Posterior vena cava (tissue), 2 donors: ENCODE measurements around the gene NUP62. TPM values are rescaled to one million over a fixed set of nuclear protein-coding genes. Genes with fewer than 3 reads are reported as not detected.

ENCODE experiments used
- DNase-seq: peaks from one replicate; pipeline ENCODE4 v3.0.0-alpha.2; 2020; ENCODE audit warnings: low spot score
- intact Hi-C, 2 donors: fragments of 100-400 bp; cut with DNase I; formaldehyde crosslinking; loops; one replicate each; pipeline versions ENCODE4 v1.14.1 to v1.14.2; 2022 to 2023
- total RNA-seq, 2 donors: library from RNA; stranded (reverse); fragmentation: NEBNext Ultra II Directional; extraction: Animal tissue kit (Norgen Biotek cat#: 25700); gene quantifications; one replicate each; pipeline ENCODE4 v1.2.1, GENCODE V29; 2021
- donor health status: DM: yes; HTN: yes; CAD: no.
- donor health status: DM: yes; HTN: yes; CAD: no.

The NUP62 gene
- total RNA-seq, 2 donors from 2014 or later: 21.9 to 27.1 TPM

GRCh38 chr19:49875857-49876421 lies 53.4 kb downstream of the NUP62 start:
- intact Hi-C loops: no loop called here
- peak; percentile 90 for DNase-seq

GRCh38 chr19:49875177-49875576 lies 54.1 kb downstream of the NUP62 start:
- intact Hi-C loops: no loop called here
- DNase-seq: no peak

- no peak for DNase-seq
- intact Hi-C loops: no loop called here
Measured at GRCh38 chr19:49874503-49875157, 54.7 kb downstream of the NUP62 start.

GRCh38 chr19:49873834-49874233 lies 55.5 kb downstream of the NUP62 start:
- intact Hi-C loops: no loop called here
- no peak for DNase-seq

GRCh38 chr19:49873129-49873521 lies 56.2 kb downstream of the NUP62 start:
- DNase-seq: no peak
- intact Hi-C loops: no loop called here

- DNase-seq: no peak
- intact Hi-C loops: no loop called here
Measured at GRCh38 chr19:49872245-49873128, 56.8 kb downstream of the NUP62 start.

- intact Hi-C loops: no loop called here
- DNase-seq: no peak
Measured at GRCh38 chr19:49871349-49871985, 57.8 kb downstream of the NUP62 start.

GRCh38 chr19:49870309-49870901 lies 58.9 kb downstream of the NUP62 start:
- intact Hi-C loops: loop anchor here in 1 of 2 donors (1.0 kb wide), 1 partner anchor 22 kb away; no protein-coding TSS in a partner anchor

GRCh38 chr19:49869484-49870308 lies 59.6 kb downstream of the NUP62 start:
- intact Hi-C loops: loop anchor here in 1 of 2 donors (1.0 kb wide), 1 partner anchor 21 kb away; no protein-coding TSS in a partner anchor
- peak; percentile 98 for DNase-seq

More at GRCh38 chr19:49870309-49870901, 58.9 kb downstream of the NUP62 start:
- no peak for DNase-seq

- intact Hi-C loops: no loop called here
- DNase-seq: no peak
Measured at GRCh38 chr19:49869009-49869483, 60.3 kb downstream of the NUP62 start.

- intact Hi-C loops: no loop called here
- DNase-seq: peak; percentile 98
Measured at GRCh38 chr19:49866933-49867782, 62.1 kb downstream of the NUP62 start, which contains the start of gene PNKP. TSS of gene PNKP (minus strand) at chr19:49867576. CDS start at chr19:49867204, 372 bp downstream.

- intact Hi-C loops: no loop called here
- DNase-seq: no peak
Measured at GRCh38 chr19:49864890-49865289, 64.4 kb downstream of the NUP62 start.

- DNase-seq: peak; percentile 75
- intact Hi-C loops: no loop called here
Measured at GRCh38 chr19:49863935-49864320, 65.4 kb downstream of the NUP62 start.

- intact Hi-C loops: no loop called here
- peak; percentile 80 for DNase-seq
Measured at GRCh38 chr19:49863254-49863934, 65.9 kb downstream of the NUP62 start.

GRCh38 chr19:49862391-49863253 lies 66.7 kb downstream of the NUP62 start:
- peak; percentile 82 for DNase-seq

More at GRCh38 chr19:49862391-49863253, 66.7 kb downstream of the NUP62 start:
- intact Hi-C loops: no loop called here
